A549 (cell line): ENCODE measurements around the gene TMC6. TPM values are rescaled to one million over a fixed set of nuclear protein-coding genes. Genes with fewer than 3 reads are reported as not detected.

Experiments
- ATAC-seq, 2 experiments: fragments of 200-7000 bp in 1 of 2; fragments of >200 bp in 1 of 2; cut with Nextera tagmentation in 1 of 2; cut with Tn5 transposase in 1 of 2; 3 replicates each; pipeline versions ENCODE4 v1.8.0 to v1.9.1; 2018 to 2020; ENCODE audit warnings: mild to moderate bottlenecking in 1 of 2, moderate library complexity in 1 of 2
- CTCF ChIA-PET: fragments of 300-600 bp; sonication (Branson Sonifier 250); formaldehyde crosslinking; extraction: SDS; loops from one replicate; lab custom pipeline; 2021; ENCODE audit warnings: antibody characterized with exemption, inconsistent platforms; lab: Yijun Ruan, JAX
- POLR2A ChIA-PET: fragments of 350-600 bp; formaldehyde crosslinking; extraction: SDS; loops from one replicate; lab custom pipeline; 2021; ENCODE audit warnings: antibody characterized with exemption, inconsistent platforms; lab: Yijun Ruan, JAX
- DNase-seq, 2 experiments: peaks; one replicate each; pipeline versions ENCODE4 v3.0.0 to v3.0.0-alpha.2; 2011 to 2016; ENCODE audit warnings: low read depth in 1 of 2, low spot score in 1 of 2
- FAIRE-seq: peaks from 2 replicates; lab custom pipeline; 2011; peaks lifted over from hg19 to GRCh38; lab: Jason Lieb, UNC
- H3K27ac ChIP-seq, 2 experiments: fragments of >200 bp; sonication (Bioruptor Twin); formaldehyde crosslinking; 3 replicates each; pipeline ENCODE4 v1.5.1; 2016 to 2017
- H3K4me1 ChIP-seq: fragments of >200 bp; sonication (Bioruptor Twin); formaldehyde crosslinking; 3 replicates; pipeline ENCODE4 v1.6.1; 2016
- H3K4me2 ChIP-seq: fragments of >200 bp; sonication (Bioruptor Twin); formaldehyde crosslinking; 3 replicates; pipeline ENCODE4 v1.6.1; 2016
- H3K4me3 ChIP-seq: fragments of >200 bp; sonication (Bioruptor Twin); formaldehyde crosslinking; 3 replicates; pipeline ENCODE4 v1.5.1; 2016
- H3K9me3 ChIP-seq: fragments of >200 bp; sonication (Bioruptor Twin); formaldehyde crosslinking; 3 replicates; pipeline ENCODE4 v1.6.1; 2016
- CBX2 ChIP-seq: fragments of 200-600 bp; sonication (generic); IDR thresholded peaks from 2 replicates; pipeline ENCODE4 v1.6.1; 2016; ENCODE audit warnings: low read depth, mild to moderate bottlenecking, borderline replicate concordance
- CEBPB ChIP-seq, 2 experiments: fragments of >200 bp in 1 of 2; sonication (Bioruptor Twin) in 1 of 2; formaldehyde crosslinking in 1 of 2; IDR thresholded peaks; 2 replicates each; pipeline ENCODE4 v1.6.1; 2012 to 2016
- EHMT2 ChIP-seq: fragments of 200-600 bp; sonication (generic); IDR thresholded peaks from 2 replicates; pipeline ENCODE4 v1.6.1; 2016; ENCODE audit warnings: antibody characterized with exemption, low read depth, mild to moderate bottlenecking, moderate library complexity
- FOXS1 ChIP-seq: fragments of 250-450 bp; sonication (Bioruptor Pico); IDR thresholded peaks from 2 replicates; pipeline ENCODE4 v1.5.0; 2020; ENCODE audit warnings: mild to moderate bottlenecking, moderate library complexity
- GATA3 ChIP-seq: IDR thresholded peaks from 2 replicates; pipeline ENCODE4 v1.6.1; 2012; ENCODE audit warnings: borderline replicate concordance
- HDAC2 ChIP-seq: fragments of 200-600 bp; sonication (generic); IDR thresholded peaks from 2 replicates; pipeline ENCODE4 v1.6.1; 2016
- HEYL ChIP-seq: fragments of 250-450 bp; sonication (Bioruptor Pico); IDR thresholded peaks from 2 replicates; pipeline ENCODE4 v1.8.0; 2021; ENCODE audit warnings: mild to moderate bottlenecking, moderate library complexity
- JUN ChIP-seq, 2 experiments: fragments of >200 bp; sonication (Bioruptor Twin); formaldehyde crosslinking; IDR thresholded peaks; 2 replicates in 1 of 2; 3 replicates in 1 of 2; pipeline ENCODE4 v1.6.1; 2016 to 2017
- JUNB ChIP-seq: fragments of >200 bp; sonication (Bioruptor Twin); formaldehyde crosslinking; IDR thresholded peaks from 2 replicates; pipeline ENCODE4 v1.6.1; 2016
- MAZ ChIP-seq: fragments of 150-350 bp; IDR thresholded peaks from 2 replicates; pipeline ENCODE4 v1.6.1; 2014; ENCODE audit warnings: antibody characterized with exemption, low read depth, low read length, borderline replicate concordance
- MYC ChIP-seq: IDR thresholded peaks from 2 replicates; pipeline ENCODE4 v1.6.1; 2012; ENCODE audit warnings: mild to moderate bottlenecking, inconsistent platforms, low read length, improper control_type of control experiment, borderline replicate concordance
- NPAS2 ChIP-seq: fragments of 250-450 bp; sonication (Bioruptor Pico); IDR thresholded peaks from 2 replicates; pipeline ENCODE4 v1.8.0; 2022; ENCODE audit warnings: mild to moderate bottlenecking, moderate library complexity, borderline replicate concordance
- NR3C1 ChIP-seq: fragments of >200 bp; sonication (Bioruptor Twin); formaldehyde crosslinking; IDR thresholded peaks from 3 replicates; pipeline ENCODE4 v1.6.1; 2017
- POLR2AphosphoS2 ChIP-seq: conservative IDR thresholded peaks from 2 replicates; pipeline ENCODE4 v1.6.1; 2012; ENCODE audit warnings: low read length, improper control_type of control experiment, inconsistent platforms
- RAD21 ChIP-seq, 2 experiments: fragments of >200 bp in 1 of 2; sonication (Bioruptor Twin) in 1 of 2; formaldehyde crosslinking in 1 of 2; IDR thresholded peaks in 1 of 2; conservative IDR thresholded peaks in 1 of 2; 2 replicates in 1 of 2; 3 replicates in 1 of 2; pipeline ENCODE4 v1.6.1; 2012 to 2018; ENCODE audit warnings: inconsistent platforms in 1 of 2
- RARB ChIP-seq: fragments of 250-450 bp; sonication (Bioruptor Pico); IDR thresholded peaks from 2 replicates; pipeline ENCODE4 v1.8.0; 2021; ENCODE audit warnings: mild to moderate bottlenecking, moderate library complexity
- RCOR1 ChIP-seq: fragments of 150-350 bp; IDR thresholded peaks from 2 replicates; pipeline ENCODE4 v1.6.1; 2014; ENCODE audit warnings: antibody characterized with exemption, low read length, low read depth
- RNF2 ChIP-seq: fragments of 200-600 bp; sonication (generic); IDR thresholded peaks from 2 replicates; pipeline ENCODE4 v1.6.1; 2016; ENCODE audit warnings: low read depth, mild to moderate bottlenecking, antibody characterized with exemption, moderate library complexity, borderline replicate concordance
- SREBF2 ChIP-seq: fragments of 450-650 bp; IDR thresholded peaks from 2 replicates; pipeline ENCODE4 v1.6.1; 2014; ENCODE audit warnings: mild to moderate bottlenecking, moderate library complexity
- TFCP2L1 ChIP-seq: fragments of 250-450 bp; sonication (Bioruptor Pico); IDR thresholded peaks from 2 replicates; pipeline ENCODE4 v1.5.0; 2021; ENCODE audit warnings: mild to moderate bottlenecking
- TP53 ChIP-seq: fragments of 250-450 bp; sonication (Bioruptor Pico); IDR thresholded peaks from 2 replicates; pipeline ENCODE4 v1.5.0; 2021; ENCODE audit warnings: mild to moderate bottlenecking, moderate library complexity
- ZC3H11A ChIP-seq: fragments of 450-650 bp; IDR thresholded peaks from 2 replicates; pipeline ENCODE4 v1.6.1; 2014; ENCODE audit warnings: antibody characterized with exemption, mild to moderate bottlenecking
- ZFP36 ChIP-seq: fragments of 450-650 bp; IDR thresholded peaks from 2 replicates; pipeline ENCODE4 v1.6.1; 2014; ENCODE audit warnings: borderline replicate concordance; ENCODE audit not compliant: partially characterized antibody
- ZSCAN20 ChIP-seq: fragments of 250-450 bp; sonication (Bioruptor Pico); IDR thresholded peaks from 2 replicates; pipeline ENCODE4 v1.8.0; 2022; ENCODE audit warnings: mild to moderate bottlenecking, moderate library complexity
- WGBS: methylation state at CpG from one replicate; pipeline ENCODE4 v1.1.6; 2017; ENCODE audit errors: missing lambda C conversion rate; 5-methylcytosine and 5-hydroxymethylcytosine counted together
- polyA plus RNA-seq, 4 experiments: library from polyadenylated mRNA; depleted of rRNA in 3 of 4; stranded (reverse); fragments of >200 nt; fragmentation: RNase III in 1 of 4; extraction: RNeasy Plus Mini Kit Qiagen cat#74134 plus additional on column Dnase treatment in 1 of 4; gene quantifications; 2 replicates in 3 of 4; 3 replicates in 1 of 4; pipeline ENCODE4 v1.2.3, GENCODE V29; 2011 to 2017
- TF ChIP-seq, protein P1 (sequence below): fragments of 250-450 bp; sonication (Bioruptor Pico); IDR thresholded peaks from 2 replicates; pipeline ENCODE4 v1.5.0; 2020; ENCODE audit warnings: low read depth, mild to moderate bottlenecking, moderate library complexity
- TF ChIP-seq, protein P2 (sequence below): fragments of 150-350 bp; IDR thresholded peaks from 2 replicates; pipeline ENCODE4 v1.6.1; 2014; ENCODE audit warnings: low read depth, mild to moderate bottlenecking, low read length
- TF ChIP-seq, protein P3 (sequence below): IDR thresholded peaks from 2 replicates; pipeline ENCODE4 v1.6.1; 2012
- TF ChIP-seq, protein P4 (sequence below): fragments of >200 bp; sonication (Bioruptor Twin); formaldehyde crosslinking; IDR thresholded peaks from 2 replicates; pipeline ENCODE4 v1.6.1; 2016
- TF ChIP-seq, protein P5 (sequence below): fragments of >200 bp; sonication (Bioruptor Twin); formaldehyde crosslinking; IDR thresholded peaks from 3 replicates; pipeline ENCODE4 v1.5.1; 2016

The TMC6 gene
- polyA plus RNA-seq, 2 of the 4 experiments (the other 2 are of a cell fraction): 4.7 to 9.4 TPM

DNA sequence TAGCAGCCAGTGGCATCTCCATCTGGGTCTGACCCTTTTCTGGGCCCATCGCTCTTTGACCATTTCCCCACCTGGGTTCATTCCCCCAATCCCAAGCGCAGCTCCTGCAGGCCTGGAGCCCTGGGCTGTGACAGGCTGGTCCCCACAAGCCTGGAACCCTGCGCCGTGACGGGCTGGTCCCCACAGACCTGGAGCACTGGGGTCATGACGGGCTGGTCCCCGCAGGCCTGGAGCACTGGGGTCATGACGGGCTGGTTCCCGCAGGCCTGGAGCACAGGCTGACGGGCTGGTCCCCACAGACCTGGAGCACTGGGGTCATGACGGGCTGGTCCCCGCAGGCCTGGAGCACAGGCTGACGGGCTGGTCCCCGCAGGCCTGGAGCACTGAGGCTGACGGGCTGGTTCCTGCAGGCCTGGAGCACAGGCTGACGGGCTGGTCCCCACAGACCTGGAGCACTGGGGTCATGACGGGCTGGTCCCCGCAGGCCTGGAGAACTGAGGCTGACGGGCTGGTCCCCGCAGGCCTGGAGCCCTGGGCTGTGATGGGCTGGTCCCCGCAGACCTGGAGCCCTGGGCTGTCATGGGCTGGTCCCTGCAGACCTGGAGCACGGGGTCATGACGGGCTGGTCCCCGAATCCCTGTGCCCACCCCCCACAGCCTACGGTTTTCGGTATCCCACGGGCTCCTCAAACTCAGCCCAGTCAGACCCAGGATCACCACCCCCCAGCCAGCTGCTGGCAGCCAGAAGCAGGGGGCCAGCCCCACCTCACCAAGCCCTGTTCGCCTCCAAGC is 16.6 kb downstream of the TMC6 start:
- ATAC-seq: no peak; a peak in 1 of 6 replicates

DNA sequence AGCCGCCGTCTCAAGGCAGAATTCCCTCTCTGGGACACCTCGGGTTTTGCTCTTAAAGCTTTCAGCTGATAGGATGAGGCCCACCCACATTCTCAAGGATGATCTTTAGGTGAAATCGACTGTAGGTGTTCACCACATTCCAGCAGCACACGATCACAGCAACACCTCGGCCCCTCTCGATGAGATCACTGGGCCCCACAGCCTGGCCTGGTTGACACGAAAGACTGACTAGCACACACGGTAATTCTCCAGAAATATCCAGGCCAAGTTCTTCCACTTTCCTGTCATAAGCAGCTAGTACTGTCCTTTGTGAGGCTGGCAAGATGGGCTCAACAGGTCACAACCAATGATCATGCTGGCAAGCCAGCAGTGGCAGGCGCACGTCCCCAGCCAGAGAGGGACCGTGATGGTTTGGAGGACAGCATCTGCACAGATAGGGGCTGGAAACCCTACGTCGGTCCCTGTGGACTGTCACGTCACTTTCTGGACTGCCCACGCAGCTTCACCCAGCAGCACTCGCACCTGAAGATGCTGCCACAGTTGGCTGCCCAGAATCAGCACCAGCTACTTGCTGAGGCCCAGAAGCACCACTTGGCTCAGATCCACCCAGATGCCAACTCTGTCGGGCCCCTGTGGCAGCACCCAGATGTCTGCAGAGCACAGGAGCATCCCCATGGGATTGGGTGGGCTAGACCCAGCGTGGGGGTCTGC is 17.4 kb downstream of the TMC6 start:
- WGBS: 86% methylated on average over 19 of the region's 19 CpGs
- no peak for FAIRE-seq
- H3K9me3 ChIP-seq: no peaks in the 10 kb centered on the region
- DNase-seq: no peak
- no peak overlapping the region for H3K27ac ChIP-seq
- ChIA-PET CTCF (interaction anchor here (0.5 to 12.7 kb wide), 19 partner anchors 12 to 712 kb away, joined by 3 to 199 read pairs (median 8); partner anchors contain the start of genes AFMID, BIRC5, TK1 and TMC6), POLR2A (no interaction called here)
- no peak for ATAC-seq
- H3K4me2 ChIP-seq: no peak overlapping the region
- H3K4me1 ChIP-seq: no peaks in the 10 kb centered on the region
- H3K4me3 ChIP-seq: no peak overlapping the region
- TF ChIP-seq RCOR1 (no peak), TFCP2L1 (CRISPR knock-in tag) (no peak), JUN (IDR thresholded peaks at IDR 0.05) (no peak), SREBF2 (no peak), ZFP36 (no peak), HDAC2 (no peak), RARB (CRISPR knock-in tag) (no peak), ZC3H11A (no peak), HEYL (CRISPR knock-in tag) (no peak), EHMT2 (no peak), RNF2 (no peak), FOXS1 (CRISPR knock-in tag) (no peak)
- TF ChIP-seq, protein P1, sequence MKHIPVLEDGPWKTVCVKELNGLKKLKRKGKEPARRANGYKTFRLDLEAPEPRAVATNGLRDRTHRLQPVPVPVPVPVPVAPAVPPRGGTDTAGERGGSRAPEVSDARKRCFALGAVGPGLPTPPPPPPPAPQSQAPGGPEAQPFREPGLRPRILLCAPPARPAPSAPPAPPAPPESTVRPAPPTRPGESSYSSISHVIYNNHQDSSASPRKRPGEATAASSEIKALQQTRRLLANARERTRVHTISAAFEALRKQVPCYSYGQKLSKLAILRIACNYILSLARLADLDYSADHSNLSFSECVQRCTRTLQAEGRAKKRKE (CRISPR knock-in tag): no peak
- TF ChIP-seq, protein P2, sequence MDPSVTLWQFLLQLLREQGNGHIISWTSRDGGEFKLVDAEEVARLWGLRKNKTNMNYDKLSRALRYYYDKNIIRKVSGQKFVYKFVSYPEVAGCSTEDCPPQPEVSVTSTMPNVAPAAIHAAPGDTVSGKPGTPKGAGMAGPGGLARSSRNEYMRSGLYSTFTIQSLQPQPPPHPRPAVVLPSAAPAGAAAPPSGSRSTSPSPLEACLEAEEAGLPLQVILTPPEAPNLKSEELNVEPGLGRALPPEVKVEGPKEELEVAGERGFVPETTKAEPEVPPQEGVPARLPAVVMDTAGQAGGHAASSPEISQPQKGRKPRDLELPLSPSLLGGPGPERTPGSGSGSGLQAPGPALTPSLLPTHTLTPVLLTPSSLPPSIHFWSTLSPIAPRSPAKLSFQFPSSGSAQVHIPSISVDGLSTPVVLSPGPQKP: no peak
- TF ChIP-seq, protein P3, sequence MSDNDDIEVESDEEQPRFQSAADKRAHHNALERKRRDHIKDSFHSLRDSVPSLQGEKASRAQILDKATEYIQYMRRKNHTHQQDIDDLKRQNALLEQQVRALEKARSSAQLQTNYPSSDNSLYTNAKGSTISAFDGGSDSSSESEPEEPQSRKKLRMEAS: no peak

More for the DNA sequence above, 16.6 kb downstream of the TMC6 start:
- no peak overlapping the region for H3K4me3 ChIP-seq
- CTCF ChIA-PET: interaction anchor here (0.6 to 12.7 kb wide), 32 partner anchors 8 to 711 kb away, joined by 3 to 199 read pairs (median 8); partner anchors contain the start of genes AFMID, BIRC5, TK1 and TMC6
- WGBS: 69% methylated on average over 15 of the region's 28 CpGs
- no peak for DNase-seq
- no peak overlapping the region for H3K27ac ChIP-seq
- no peak overlapping the region for H3K4me2 ChIP-seq
- H3K9me3 ChIP-seq: no peaks in the 10 kb centered on the region
- no peaks in the 10 kb centered on the region for H3K4me1 ChIP-seq
- no peak for TF ChIP-seq CEBPB (IDR thresholded peaks at IDR 0.05)
- TF ChIP-seq MAZ: no peak
- TF ChIP-seq POLR2AphosphoS2: no peak
- TF ChIP-seq RAD21 (conservative IDR thresholded peaks at IDR 0.05 in 1 of 2, IDR thresholded peaks at IDR 0.05 in 1 of 2): no peak
- TF ChIP-seq EHMT2: no peak
- no peak for TF ChIP-seq TP53
- no peak for TF ChIP-seq NR3C1
- TF ChIP-seq RCOR1: no peak
- no peak for TF ChIP-seq ZSCAN20 (CRISPR knock-in tag)
- TF ChIP-seq, protein P2: no peak
- no peak for TF ChIP-seq JUNB
- no peak for TF ChIP-seq JUN (IDR thresholded peaks at IDR 0.05)
- TF ChIP-seq MYC: no peak
- no peak for TF ChIP-seq NPAS2 (CRISPR knock-in tag)
- TF ChIP-seq, protein P1 (CRISPR knock-in tag): no peak
- TF ChIP-seq, protein P4, sequence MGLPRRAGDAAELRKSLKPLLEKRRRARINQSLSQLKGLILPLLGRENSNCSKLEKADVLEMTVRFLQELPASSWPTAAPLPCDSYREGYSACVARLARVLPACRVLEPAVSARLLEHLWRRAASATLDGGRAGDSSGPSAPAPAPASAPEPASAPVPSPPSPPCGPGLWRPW: no peak
- TF ChIP-seq, protein P5, sequence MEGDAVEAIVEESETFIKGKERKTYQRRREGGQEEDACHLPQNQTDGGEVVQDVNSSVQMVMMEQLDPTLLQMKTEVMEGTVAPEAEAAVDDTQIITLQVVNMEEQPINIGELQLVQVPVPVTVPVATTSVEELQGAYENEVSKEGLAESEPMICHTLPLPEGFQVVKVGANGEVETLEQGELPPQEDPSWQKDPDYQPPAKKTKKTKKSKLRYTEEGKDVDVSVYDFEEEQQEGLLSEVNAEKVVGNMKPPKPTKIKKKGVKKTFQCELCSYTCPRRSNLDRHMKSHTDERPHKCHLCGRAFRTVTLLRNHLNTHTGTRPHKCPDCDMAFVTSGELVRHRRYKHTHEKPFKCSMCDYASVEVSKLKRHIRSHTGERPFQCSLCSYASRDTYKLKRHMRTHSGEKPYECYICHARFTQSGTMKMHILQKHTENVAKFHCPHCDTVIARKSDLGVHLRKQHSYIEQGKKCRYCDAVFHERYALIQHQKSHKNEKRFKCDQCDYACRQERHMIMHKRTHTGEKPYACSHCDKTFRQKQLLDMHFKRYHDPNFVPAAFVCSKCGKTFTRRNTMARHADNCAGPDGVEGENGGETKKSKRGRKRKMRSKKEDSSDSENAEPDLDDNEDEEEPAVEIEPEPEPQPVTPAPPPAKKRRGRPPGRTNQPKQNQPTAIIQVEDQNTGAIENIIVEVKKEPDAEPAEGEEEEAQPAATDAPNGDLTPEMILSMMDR: no peak
- no peak for TF ChIP-seq RARB (CRISPR knock-in tag)
- TF ChIP-seq CBX2: no peak
- no peak for TF ChIP-seq GATA3
- no peak for FAIRE-seq
- POLR2A ChIA-PET: interaction anchor here (1.2 kb wide), 1 partner anchor 64 kb away, joined by 7 read pairs; no protein-coding TSS in a partner anchor
